H1 (cell line): ENCODE data around the gene GOLGA1. TPM values are rescaled to one million over a fixed set of nuclear protein-coding genes. Genes with fewer than 3 reads are reported as not detected.

Experiments used
- CTCF ChIA-PET: fragments of 300-600 bp; sonication (Branson Sonifier 250); formaldehyde crosslinking; loops from one replicate; lab custom pipeline; 2021; ENCODE audit not compliant: partially characterized antibody; lab: Charles Lee
- POLR2A ChIA-PET: fragments of 300-600 bp; sonication (Branson Sonifier 250); formaldehyde crosslinking; loops from one replicate; lab custom pipeline; 2021; ENCODE audit warnings: inconsistent platforms; ENCODE audit not compliant: partially characterized antibody; lab: Charles Lee
- DNase-seq, 2 experiments: peaks; one replicate each; pipeline versions ENCODE4 v3.0.0 to v3.0.0-alpha.2; 2010 to 2022; ENCODE audit warnings: low spot score in 2 of 2, low read depth in 1 of 2, mixed read lengths in 1 of 2
- FAIRE-seq: peaks from 2 replicates; lab custom pipeline; 2011; peaks lifted over from hg19 to GRCh38; lab: Jason Lieb, UNC
- H2AFZ ChIP-seq: 2 replicates; pipeline ENCODE4 v1.8.1; 2012; ENCODE audit warnings: low read length, inconsistent platforms
- H2AK5ac ChIP-seq: 2 replicates; pipeline ENCODE4 v1.6.1; 2013; ENCODE audit warnings: low read depth, low read length
- H2BK120ac ChIP-seq: replicated peaks from 2 replicates; pipeline ENCODE3; 2013; ENCODE audit warnings: low read depth, low read length, inconsistent platforms
- H2BK12ac ChIP-seq: 2 replicates; pipeline ENCODE4 v1.6.1; 2013; ENCODE audit warnings: low read depth, low read length
- H2BK15ac ChIP-seq: 2 replicates; pipeline ENCODE4 v1.6.1; 2013; ENCODE audit warnings: low read length
- H2BK20ac ChIP-seq: 2 replicates; pipeline ENCODE4 v1.6.1; 2013; ENCODE audit warnings: low read length
- H2BK5ac ChIP-seq: 2 replicates; pipeline ENCODE4 v1.6.1; 2013; ENCODE audit warnings: low read depth, low read length
- H3K14ac ChIP-seq: 2 replicates; pipeline ENCODE4 v1.6.1; 2013; ENCODE audit warnings: inconsistent platforms; ENCODE audit not compliant: insufficient read length
- H3K18ac ChIP-seq: 2 replicates; pipeline ENCODE4 v1.6.1; 2013; ENCODE audit warnings: low read length; ENCODE audit errors: extremely low read depth
- H3K23ac ChIP-seq: 2 replicates; pipeline ENCODE4 v1.6.1; 2013; ENCODE audit warnings: inconsistent platforms; ENCODE audit not compliant: insufficient read length
- H3K23me2 ChIP-seq: 2 replicates; pipeline ENCODE4 v1.6.1; 2013; ENCODE audit warnings: low read depth, low read length
- H3K27ac ChIP-seq: 2 replicates; pipeline ENCODE4 v1.6.1; 2011; ENCODE audit warnings: low read depth, low read length, inconsistent platforms
- H3K27me3 ChIP-seq, 4 experiments: replicated peaks in 1 of 4; 1 replicate in 1 of 4; 2 replicates in 3 of 4; pipeline versions ENCODE4 v1.6.1 to v1.8.1; 2011 to 2013; ENCODE audit warnings: low read length in 3 of 4, mild to moderate bottlenecking in 3 of 4, inconsistent platforms in 2 of 4, mixed read lengths in 2 of 4, moderate library complexity in 1 of 4; ENCODE audit not compliant: control insufficient read depth in 3 of 4, insufficient read depth in 3 of 4; ENCODE audit errors: extremely low read depth in 1 of 4
- H3K36me3 ChIP-seq, 4 experiments: 2 replicates each; pipeline versions ENCODE4 v1.6.1 to v1.8.1; 2011 to 2013; ENCODE audit warnings: mild to moderate bottlenecking in 4 of 4, low read length in 3 of 4, moderate library complexity in 2 of 4, control low read depth in 1 of 4, inconsistent platforms in 1 of 4; ENCODE audit not compliant: insufficient read depth in 4 of 4, control insufficient read depth in 2 of 4
- H3K4ac ChIP-seq: replicated peaks from 2 replicates; pipeline ENCODE3; 2013; ENCODE audit warnings: low read length, low read depth, mixed read lengths, inconsistent platforms; ENCODE audit not compliant: insufficient read length
- H3K4me1 ChIP-seq, 4 experiments: replicated peaks in 1 of 4; 1 replicate in 1 of 4; 2 replicates in 3 of 4; pipeline versions ENCODE4 v1.6.1 to v1.8.1; 2011 to 2013; ENCODE audit warnings: low read length in 3 of 4, inconsistent platforms in 2 of 4, mixed read lengths in 1 of 4; ENCODE audit not compliant: insufficient read depth in 4 of 4, control insufficient read depth in 3 of 4
- H3K4me2 ChIP-seq, 2 experiments: 2 replicates each; pipeline versions ENCODE4 v1.6.1 to v1.8.1; 2011 to 2013; ENCODE audit warnings: low read depth in 2 of 2, low read length in 2 of 2, control low read depth in 1 of 2, inconsistent platforms in 1 of 2, mild to moderate bottlenecking in 1 of 2; ENCODE audit not compliant: insufficient read depth in 1 of 2
- H3K4me3 ChIP-seq, 4 experiments: fragments of 200-600, 300-600 bp in 1 of 4; sonication (generic), shearing (Covaris generic), sonication (Bioruptor Twin) in 1 of 4; 2 replicates each; pipeline versions ENCODE4 v1.5.1 to v1.8.1; 2011 to 2016; ENCODE audit warnings: low read length in 4 of 4, low read depth in 3 of 4, control low read depth in 2 of 4, inconsistent platforms in 2 of 4, mild to moderate bottlenecking in 2 of 4, mixed read lengths in 1 of 4, moderate library complexity in 1 of 4; ENCODE audit not compliant: insufficient read depth in 2 of 4; ENCODE audit errors: extremely low read depth in 1 of 4
- H3K56ac ChIP-seq: replicated peaks from 2 replicates; pipeline ENCODE3; 2013; ENCODE audit warnings: low read depth, mild to moderate bottlenecking, mixed read lengths, low read length, inconsistent platforms; ENCODE audit not compliant: insufficient read length
- H3K79me1 ChIP-seq: 2 replicates; pipeline ENCODE4 v1.6.1; 2013; ENCODE audit warnings: low read depth, low read length, control low read depth
- H3K79me2 ChIP-seq, 2 experiments: 2 replicates each; pipeline versions ENCODE4 v1.6.1 to v1.8.1; 2012 to 2013; ENCODE audit warnings: low read length in 2 of 2, mild to moderate bottlenecking in 2 of 2, inconsistent platforms in 1 of 2; ENCODE audit not compliant: insufficient read depth in 2 of 2, control insufficient read depth in 1 of 2
- H3K9ac ChIP-seq, 4 experiments: replicated peaks in 1 of 4; 1 replicate in 1 of 4; 2 replicates in 3 of 4; pipeline versions ENCODE4 v1.6.1 to v1.8.1; 2011 to 2013; ENCODE audit warnings: low read depth in 3 of 4, low read length in 3 of 4, control low read depth in 2 of 4, mild to moderate bottlenecking in 2 of 4, moderate library complexity in 2 of 4, inconsistent platforms in 1 of 4; ENCODE audit errors: extremely low read depth in 1 of 4
- H3K9me3 ChIP-seq, 2 experiments: 2 replicates each; pipeline versions ENCODE4 v1.6.1 to v1.8.1; 2012 to 2013; ENCODE audit warnings: mild to moderate bottlenecking in 2 of 2, moderate library complexity in 2 of 2, control low read depth in 1 of 2, inconsistent platforms in 1 of 2, low read depth in 1 of 2, low read length in 1 of 2, mixed read lengths in 1 of 2; ENCODE audit not compliant: insufficient read depth in 2 of 2
- H4K20me1 ChIP-seq, 2 experiments: replicated peaks in 1 of 2; 2 replicates each; pipeline versions ENCODE3 to v1.8.1; 2011 to 2013; ENCODE audit warnings: inconsistent platforms in 2 of 2, low read length in 2 of 2, mild to moderate bottlenecking in 1 of 2; ENCODE audit not compliant: insufficient read depth in 2 of 2, control insufficient read depth in 1 of 2
- H4K5ac ChIP-seq: 2 replicates; pipeline ENCODE4 v1.6.1; 2013; ENCODE audit warnings: low read length, low read depth, mixed read lengths, inconsistent platforms; ENCODE audit not compliant: insufficient read length
- H4K8ac ChIP-seq: 2 replicates; pipeline ENCODE4 v1.8.0; 2013; ENCODE audit warnings: mild to moderate bottlenecking, moderate library complexity, low read length, inconsistent platforms; ENCODE audit not compliant: insufficient read depth; ENCODE audit errors: extremely low read depth
- H4K91ac ChIP-seq: replicated peaks from 2 replicates; pipeline ENCODE3; 2013; ENCODE audit warnings: low read length, mixed read lengths, inconsistent platforms; ENCODE audit not compliant: insufficient read length
- CBX8 ChIP-seq: fragments of 300-800, 300-1000 bp; sonication (generic); IDR thresholded peaks from 2 replicates; pipeline ENCODE4 v1.7.1; 2016; ENCODE audit warnings: low read depth, low read length, borderline replicate concordance
- E2F6 ChIP-seq: IDR thresholded peaks from 2 replicates; pipeline ENCODE4 v1.6.1; 2012; ENCODE audit warnings: inconsistent platforms
- RAD21 ChIP-seq, 2 experiments: IDR thresholded peaks in 1 of 2; conservative IDR thresholded peaks in 1 of 2; 2 replicates each; pipeline ENCODE4 v1.6.1; 2011; ENCODE audit warnings: low read depth in 2 of 2, low read length in 2 of 2, improper control_type of control experiment in 1 of 2, inconsistent platforms in 1 of 2, mild to moderate bottlenecking in 1 of 2, moderate library complexity in 1 of 2
- RFX5 ChIP-seq: IDR thresholded peaks from 2 replicates; pipeline ENCODE4 v1.6.1; 2011; ENCODE audit warnings: low read depth, low read length, improper control_type of control experiment, borderline replicate concordance
- SRF ChIP-seq: IDR thresholded peaks from 2 replicates; pipeline ENCODE4 v1.6.1; 2011; ENCODE audit warnings: mild to moderate bottlenecking, low read depth, low read length, moderate library complexity
- TAF7 ChIP-seq: optimal IDR thresholded peaks from 2 replicates; pipeline ENCODE3; 2011; ENCODE audit warnings: low read depth, mild to moderate bottlenecking, inconsistent platforms, low read length, moderate library complexity, borderline replicate concordance
- TBP ChIP-seq: IDR thresholded peaks from 2 replicates; pipeline ENCODE4 v1.6.1; 2011; ENCODE audit warnings: low read depth, low read length, improper control_type of control experiment
- WGBS, 2 experiments: shearing (Covaris generic) in 1 of 2; methylation state at CpG; one replicate each; pipeline versions ENCODE4 v1.1.6 to v1.1.7; 2013 to 2015; ENCODE audit warnings: low lambda C conversion rate in 2 of 2, mixed read lengths in 2 of 2, inconsistent platforms in 1 of 2, low coverage in 1 of 2, missing lambda C conversion rate in 1 of 2; ENCODE audit not compliant: insufficient replicate concordance in 2 of 2, insufficient coverage in 1 of 2, insufficient read length in 1 of 2; ENCODE audit errors: extremely low coverage in 1 of 2, missing lambda C conversion rate in 1 of 2; 5-methylcytosine and 5-hydroxymethylcytosine counted together
- polyA plus RNA-seq, 7 experiments: library from polyadenylated mRNA; depleted of rRNA in 3 of 7; stranded (reverse) in 5 of 7; unstranded in 2 of 7; fragments of >200 nt in 5 of 7; fragments of 200-250 nt in 2 of 7; gene quantifications; 1 replicate in 5 of 7; 2 replicates in 1 of 7; 4 replicates in 1 of 7; pipeline versions ENCODE4 v1.2.1 to v1.2.3, GENCODE V29; 2011 to 2013; ENCODE audit warnings: missing spikeins in 2 of 7, mixed read lengths in 2 of 7
- total RNA-seq: library from RNA; stranded (reverse); fragmentation: NEBNext Ultra II Directional; extraction: Animal tissue kit (Norgen Biotek cat#: 25700); gene quantifications from 2 replicates; pipeline ENCODE4 v1.2.1, GENCODE V29; 2021

The GOLGA1 gene
- total and polyA plus RNA-seq, 2 of the 8 experiments (the other 6 are each of a cell fraction or from before 2014, with no cell fraction given) = 4.8 to 6.5 TPM

DNA sequence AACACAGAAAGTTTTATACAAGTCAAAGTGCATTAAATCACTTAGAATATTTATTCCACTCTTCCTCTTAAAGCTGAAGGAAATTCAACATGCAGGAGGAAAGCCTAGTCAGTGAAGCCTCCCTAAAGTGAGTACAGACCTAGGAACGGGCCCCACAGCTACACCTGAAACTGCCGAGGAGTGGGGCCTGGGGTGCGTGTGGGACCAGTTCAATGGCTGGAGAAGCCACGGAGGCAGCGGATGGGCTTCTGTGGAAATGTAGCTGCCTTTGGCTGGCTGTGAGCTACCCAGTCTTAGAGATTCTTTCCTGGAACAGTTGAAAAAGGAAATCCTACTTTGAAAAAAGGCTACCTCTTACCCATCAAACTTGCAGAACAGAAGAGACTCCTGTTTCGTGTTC is 62.4 kb downstream of the GOLGA1 start:
- no peak overlapping the region for H2AK5ac ChIP-seq
- no peak overlapping the region for H3K4me3 ChIP-seq
- H3K27ac ChIP-seq = no peak overlapping the region
- H3K56ac ChIP-seq = no peak overlapping the region
- H2BK12ac ChIP-seq = no peak overlapping the region
- H3K9me3 ChIP-seq = peaks cover 0 to 3% of the 10 kb centered on the region in 2 experiments; a peak in 1 of 4 replicates
- H3K4me1 ChIP-seq = peaks cover 5 to 17% (median 13%) of the 10 kb centered on the region in 4 experiments
- H4K91ac ChIP-seq = no peak overlapping the region
- H3K36me3 ChIP-seq = peaks cover 12 to 46% (median 22%) of the 10 kb centered on the region in 4 experiments
- CTCF ChIA-PET = interaction anchor here (0.7 to 3.4 kb wide), 8 partner anchors 13 to 99 kb away, joined by 3 to 21 read pairs (median 6); partner anchors contain the start of genes ARPC5L and WDR38
- H3K23me2 ChIP-seq = 0 out of 2 replicates have a peak, but pooled peaks cover 4% of the 10 kb centered on the region
- FAIRE-seq = no peak
- POLR2A ChIA-PET = interaction anchor here (0.8 to 31.1 kb wide), 6 partner anchors 10 to 107 kb away, joined by 3 to 573 read pairs (median 4); partner anchors contain the start of genes ARPC5L, NR6A1, RPL35 and WDR38
- H3K27me3 ChIP-seq = no peaks in the 10 kb centered on the region
- no peak overlapping the region for H3K18ac ChIP-seq
- H2AFZ ChIP-seq = no peak overlapping the region
- no peak overlapping the region for H2BK20ac ChIP-seq
- no peak overlapping the region for H4K5ac ChIP-seq
- whole genome bisulfite sequencing, 2 experiments = 93% methylated on average over 6 of the region's 6 CpGs; no CpG with 5 or more reads in 1 of the 2 experiments
- no peak for TF ChIP-seq RAD21 (IDR thresholded peaks at IDR 0.05 in 1 of 2, conservative IDR thresholded peaks at IDR 0.05 in 1 of 2; ENCODE audit: low read depth in 2 of 2, low read length in 2 of 2)
- TF ChIP-seq TBP = no peak
- TF ChIP-seq RFX5 = no peak
- TF ChIP-seq SRF = no peak
- TF ChIP-seq CBX8 = no peak
- TF ChIP-seq TAF7 = no peak
- no peak for TF ChIP-seq E2F6
- TF ChIP-seq, all 59 proteins: peak for 0
- Histone ChIP-seq H2BK120ac (no peak overlapping the region), H3K9ac (no peak overlapping the region), H3K23ac (no peak overlapping the region), H2BK15ac (no peak overlapping the region), H3K4me2 (no peak overlapping the region), H3K79me2 (peaks cover 1 to 8% of the 10 kb centered on the region in 2 experiments), H3K79me1 (peaks cover 5% of the 10 kb centered on the region; the same call in 1 of the 2 replicates), H3K14ac (no peak overlapping the region), H4K20me1 (peaks cover 3 to 14% of the 10 kb centered on the region in 2 experiments), H4K8ac (no peak overlapping the region), H2BK5ac (no peak overlapping the region), H3K4ac (no peak overlapping the region)
- no peak for DNase-seq
